Left colon (tissue), 2 donors: ENCODE data around the gene KLHL20. TPM values are rescaled to one million over a fixed set of nuclear protein-coding genes. Genes with fewer than 3 reads are reported as not detected.

ENCODE experiments used
- ATAC-seq: fragments of 200-7000 bp; cut with Tn5 transposase; one replicate; pipeline ENCODE4 v1.9.1; 2020; ENCODE audit warnings: mild to moderate bottlenecking, moderate library complexity
- DNase-seq, 2 donors: peaks; one replicate each; pipeline ENCODE4 v3.0.0-alpha.2; 2020
- intact Hi-C, 2 donors: fragments of 100-400 bp; cut with DNase I in 1 of 2; cut with micrococcal nuclease in 1 of 2; formaldehyde crosslinking; loops; one replicate each; pipeline versions ENCODE4 v1.11.2 to v1.14.0; 2022; cut with DNase I, micrococcal nuclease
- total RNA-seq, 2 donors: library from RNA; stranded (reverse); fragmentation: NEBNext Ultra II Directional; extraction: Animal tissue kit (Norgen Biotek cat#: 25700); gene quantifications; one replicate each; pipeline ENCODE4 v1.2.1, GENCODE V29; 2021
- donor health status: DM: no; HTN: no; CAD: no.
- donor health status: DM: yes; HTN: yes; CAD: no.

The KLHL20 gene
- total RNA-seq, 2 donors from 2014 or later: 23.3 to 25.1 TPM

DNA sequence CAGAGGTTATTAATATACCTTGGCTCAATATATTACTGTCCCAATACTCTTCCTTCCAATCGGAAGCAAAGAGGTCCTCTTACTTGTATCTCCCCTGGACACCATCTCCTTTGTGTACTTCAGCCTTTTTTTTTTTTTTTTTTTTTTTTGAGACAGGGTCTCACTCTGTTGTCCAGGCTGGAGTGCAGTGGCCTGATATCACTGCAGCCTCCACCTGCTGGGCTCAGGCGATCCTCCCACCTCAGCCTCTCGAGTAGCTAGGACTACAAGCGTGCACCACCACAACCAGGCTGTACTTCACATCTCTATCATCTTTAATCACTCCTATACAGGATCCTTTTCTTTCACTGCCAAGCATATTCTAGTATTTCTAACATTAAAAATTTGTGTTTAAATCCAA is 106.9 kb downstream of the KLHL20 start:
- ATAC-seq (no peak), DNase-seq (no peak)
- intact Hi-C loops: no loop called here

DNA sequence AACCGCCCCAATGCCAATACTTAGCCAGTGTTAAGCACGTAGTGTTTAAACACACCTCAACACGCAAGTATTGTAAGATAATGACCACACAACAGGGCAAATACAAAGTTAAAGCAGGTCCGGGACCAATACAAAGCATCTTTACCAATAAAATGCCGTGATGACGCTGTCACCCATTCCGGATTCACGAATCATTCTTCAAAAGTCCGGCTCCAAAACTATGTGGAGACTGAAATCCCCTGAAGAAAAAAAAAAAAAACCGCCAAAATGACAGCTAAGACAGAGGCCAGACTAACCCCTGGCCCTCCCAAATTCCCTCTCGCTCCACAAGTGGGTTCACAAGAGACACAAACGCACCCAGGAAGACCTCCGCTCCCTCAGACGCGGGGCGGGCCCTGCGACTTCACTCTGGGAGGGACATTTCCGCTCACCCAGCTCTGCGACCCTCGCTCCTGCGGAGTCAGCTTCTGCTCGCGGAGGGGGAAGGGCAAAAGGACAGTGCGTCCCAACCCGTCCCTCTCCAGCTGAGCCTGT is 109.1 kb downstream of the KLHL20 start:
- peak; percentile 16 for ATAC-seq
- intact Hi-C loops: no loop called here
- no peak for DNase-seq

DNA sequence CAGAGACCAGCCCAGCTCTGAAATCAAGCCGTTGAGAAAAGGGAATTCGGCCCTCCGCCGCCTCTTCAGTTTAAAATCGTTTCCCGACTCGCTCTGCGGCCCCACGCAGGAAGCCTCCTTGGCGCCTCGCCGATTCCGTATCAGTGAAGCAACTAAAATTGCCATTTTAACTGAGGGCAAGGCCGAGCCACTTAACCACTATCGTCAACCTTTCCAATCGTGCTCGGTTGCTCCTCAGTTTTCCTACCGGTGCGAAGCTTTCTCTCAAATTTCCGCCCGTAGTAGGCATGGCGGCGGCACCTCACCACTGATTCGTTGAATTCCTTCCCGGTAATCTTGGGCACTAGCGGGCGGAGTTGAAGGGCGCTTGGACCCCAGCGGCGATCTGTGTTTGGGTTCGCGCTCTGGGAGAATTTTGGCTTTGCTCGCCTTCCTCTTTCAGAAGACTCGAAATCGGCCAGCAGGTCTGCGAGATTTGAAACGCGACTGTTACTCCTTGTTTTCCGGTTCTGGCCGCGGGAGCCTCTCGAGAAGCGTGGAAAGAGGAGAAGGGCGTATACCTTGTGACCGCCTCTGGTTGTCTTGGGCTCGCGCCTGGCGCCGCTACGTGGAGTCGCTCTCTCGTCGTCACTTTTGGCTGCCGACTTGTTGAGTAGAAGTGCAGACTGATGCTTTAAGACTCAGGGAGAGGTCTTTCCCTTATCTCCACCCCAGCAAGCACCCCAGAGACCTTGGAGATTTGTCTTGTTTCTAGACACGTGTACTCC is 109.7 kb downstream of the KLHL20 start, which contains the start of the genes CENPL and DARS2:
Gene CENPL (minus strand): TSS at position 569 of the 767 bp plus-strand sequence. CDS start 13,584 bp downstream, outside the sequence.
Gene DARS2 (plus strand): TSS at position 359 of the 767 bp plus-strand sequence. CDS start 557 bp downstream, outside the sequence.
- intact Hi-C loops: loop anchor here in 1 of 2 donors (5.0 kb wide), 1 partner anchor 407 kb away; no protein-coding TSS in a partner anchor
- ATAC-seq: peak; percentile 95
- peak; percentile 96 to 97 for DNase-seq

DNA sequence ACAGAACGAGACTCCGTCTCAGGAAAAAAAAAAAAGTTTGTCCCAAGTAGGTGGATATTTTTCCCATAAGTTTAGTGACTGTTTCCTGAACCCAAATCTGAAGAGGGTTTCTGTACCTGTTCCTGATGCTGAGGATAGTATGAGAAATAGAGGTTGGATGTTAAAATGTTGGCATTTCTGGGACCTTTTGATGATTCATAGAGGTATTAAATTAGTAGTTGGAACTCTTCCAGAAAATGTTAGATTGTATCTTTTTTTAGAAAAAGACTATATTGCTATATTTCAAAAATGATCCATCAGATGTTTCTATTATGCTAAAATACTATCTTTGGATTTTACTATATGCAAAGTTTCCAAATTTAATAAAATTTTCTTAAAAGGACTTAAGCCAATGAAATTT is 112.8 kb downstream of the KLHL20 start:
- ATAC-seq (no peak), DNase-seq (no peak)
- intact Hi-C loops: loop anchor here in 1 of 2 donors (5.0 kb wide), 1 partner anchor 410 kb away; no protein-coding TSS in a partner anchor

DNA sequence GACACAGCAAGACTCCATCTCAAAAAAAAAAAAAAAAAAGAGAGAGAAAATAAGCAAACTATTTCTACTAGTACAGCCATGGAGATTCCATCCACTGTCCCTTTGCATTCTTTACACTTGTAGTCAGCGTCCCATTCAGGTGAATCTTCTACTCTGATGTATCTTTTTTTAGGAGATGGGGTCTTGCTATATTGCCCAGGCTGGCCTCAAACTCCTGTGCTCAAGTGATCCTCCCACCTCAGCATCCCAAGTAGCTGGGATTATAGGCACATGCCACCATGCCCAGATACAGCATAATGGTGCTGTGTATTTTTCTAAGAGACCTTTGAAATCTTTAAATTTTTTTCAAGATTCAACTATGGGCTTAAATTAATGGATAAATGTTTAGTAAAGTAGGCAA is 118.0 kb downstream of the KLHL20 start:
- intact Hi-C loops: no loop called here
- DNase-seq (no peak), ATAC-seq (no peak)

Other genes starting within 250 kb of the KLHL20 start
- gene PRDX6, start 237.6 kb upstream of the KLHL20 start, total RNA-seq: 100 to 1,000 TPM; 680 to 788 TPM
- under 1 TPM in 1 of 2 donors, not detected in 1; 0.17 TPM for gene SLC9C2, start 111.9 kb upstream of the KLHL20 start, total RNA-seq
- not detected for gene TEX50, start 79.6 kb upstream of the KLHL20 start, total RNA-seq
- gene ANKRD45, start 45.1 kb upstream of the KLHL20 start, total RNA-seq: 1 to 10 TPM; 1.3 to 1.7 TPM
- 10 to 100 TPM; 24.3 to 27.4 TPM for gene DARS2, start 109.7 kb downstream of the KLHL20 start, total RNA-seq
- gene CENPL, start 109.9 kb downstream of the KLHL20 start, total RNA-seq: 1 to 10 TPM; 3.2 to 6.8 TPM
- gene GAS5, start 153.0 kb downstream of the KLHL20 start, total RNA-seq: 100 to 1,000 TPM; 241 to 261 TPM
- gene ZBTB37, start 153.4 kb downstream of the KLHL20 start, total RNA-seq: 1 to 10 TPM; 7.1 to 8.4 TPM
- gene SERPINC1, start 202.3 kb downstream of the KLHL20 start, total RNA-seq: under 1 TPM in 1 of 2 donors, not detected in 1; 0.49 TPM